HCT116 (cell line): Measurements from ENCODE around the gene WNT3A. TPM values are rescaled to one million over a fixed set of nuclear protein-coding genes. Genes with fewer than 3 reads are reported as not detected.
"Not testable (repeated sequence)": the region's sequence is repeated elsewhere in the genome, so short reads cannot be mapped to it uniquely, and the experiment has no call there.

ENCODE experiments used
- ATAC-seq: fragments of 200-7000 bp; cut with Tn5 transposase; 2 replicates; pipeline ENCODE4 v1.9.1; 2020; ENCODE audit warnings: mild to moderate bottlenecking, moderate library complexity
- BruUV-seq: library from RNA; stranded (reverse); fragments of 400-500 nt; replicated peaks from 2 replicates; lab custom pipeline; 2021; lab: Mats Ljungman, UMichigan
- CTCF ChIA-PET: fragments of 300-600 bp; sonication (Branson Sonifier 250); formaldehyde crosslinking; loops from one replicate; lab custom pipeline; 2021; ENCODE audit warnings: antibody characterized with exemption; lab: Charles Lee
- POLR2A ChIA-PET: fragments of 300-600, 350-600 bp; sonication (Branson Sonifier 250); formaldehyde crosslinking; loops from one replicate; lab custom pipeline; 2021; ENCODE audit warnings: antibody characterized with exemption; lab: Charles Lee
- RAD21 ChIA-PET, 2 experiments: fragments of 300-600 bp; sonication (Branson Sonifier 250); formaldehyde crosslinking; loops; one replicate each; lab custom pipeline; 2023; ENCODE audit warnings: low total read pairs in 2 of 2; ENCODE audit not compliant: uncharacterized antibody in 2 of 2, unreplicated experiment in 2 of 2, low non-redundant PET in 1 of 2; lab: Charles Lee
- DNase-seq: peaks from one replicate; pipeline ENCODE4 v3.0.0-alpha.2; 2010; ENCODE audit warnings: low read depth, low spot score
- H2AFZ ChIP-seq: fragments of 200-600 bp; shearing (Covaris generic), sonication (generic); 2 replicates; pipeline ENCODE4 v1.6.1; 2017; ENCODE audit warnings: low read depth, mixed run types, mixed read lengths, antibody characterized with exemption, low read length; ENCODE audit not compliant: poor library complexity, severe bottlenecking
- H3K27ac ChIP-seq: 2 replicates; pipeline ENCODE4 v1.5.1; 2012; ENCODE audit warnings: low read depth, low read length
- H3K27me3 ChIP-seq: fragments of 200-600 bp; sonication (generic); 2 replicates; pipeline ENCODE4 v1.6.1; 2016; ENCODE audit warnings: mixed run types, low read length, mixed read lengths; ENCODE audit not compliant: insufficient read depth
- H3K36me3 ChIP-seq, 2 experiments: fragments of 200-500 bp in 1 of 2; fragments of 200-600 bp in 1 of 2; sonication (Bioruptor generic) in 1 of 2; sonication (generic) in 1 of 2; 2 replicates each; pipeline versions ENCODE4 v1.5.1 to v1.6.1; 2014 to 2016; ENCODE audit warnings: low read length in 2 of 2, inconsistent platforms in 1 of 2, mixed read lengths in 1 of 2, mixed run types in 1 of 2; ENCODE audit not compliant: insufficient read depth in 2 of 2, control insufficient read depth in 1 of 2
- H3K4me1 ChIP-seq, 2 experiments: fragments of 200-600 bp in 1 of 2; sonication (generic) in 1 of 2; 2 replicates each; pipeline versions ENCODE4 v1.5.1 to v1.6.1; 2012 to 2017; ENCODE audit warnings: low read length in 2 of 2, inconsistent platforms in 1 of 2, mild to moderate bottlenecking in 1 of 2, mixed read lengths in 1 of 2, mixed run types in 1 of 2, moderate library complexity in 1 of 2; ENCODE audit not compliant: insufficient read depth in 2 of 2, control insufficient read depth in 1 of 2
- H3K4me2 ChIP-seq: fragments of 200-600 bp; sonication (generic); 2 replicates; pipeline ENCODE4 v1.6.1; 2017; ENCODE audit warnings: mixed run types, low read length, mixed read lengths
- H3K4me3 ChIP-seq, 2 experiments: fragments of 200-600 bp in 1 of 2; sonication (generic) in 1 of 2; replicated peaks in 1 of 2; 2 replicates each; pipeline ENCODE4 v1.5.1; 2011 to 2016; ENCODE audit warnings: low read length in 2 of 2, control low read depth in 1 of 2, low read depth in 1 of 2, mild to moderate bottlenecking in 1 of 2, mixed read lengths in 1 of 2, mixed run types in 1 of 2
- H3K79me2 ChIP-seq: fragments of 200-600 bp; sonication (generic); 2 replicates; pipeline ENCODE4 v1.6.1; 2017; ENCODE audit warnings: mild to moderate bottlenecking, mixed run types, low read length, moderate library complexity, mixed read lengths; ENCODE audit not compliant: insufficient read depth
- H3K9ac ChIP-seq: fragments of 200-600 bp; sonication (generic); 2 replicates; pipeline ENCODE4 v1.6.1; 2016; ENCODE audit warnings: low read length, mixed read lengths
- H3K9me2 ChIP-seq: fragments of 200-600 bp; sonication (generic), shearing (Covaris generic); 2 replicates; pipeline ENCODE4 v1.6.1; 2017; ENCODE audit warnings: mixed run types, mild to moderate bottlenecking, moderate library complexity; ENCODE audit not compliant: insufficient read depth
- H3K9me3 ChIP-seq, 2 experiments: fragments of 200-500 bp in 1 of 2; fragments of 200-600 bp in 1 of 2; sonication (Bioruptor generic) in 1 of 2; sonication (generic) in 1 of 2; 2 replicates each; pipeline ENCODE4 v1.6.1; 2014 to 2017; ENCODE audit warnings: low read length in 2 of 2, mixed read lengths in 2 of 2, inconsistent platforms in 1 of 2, low read depth in 1 of 2, mild to moderate bottlenecking in 1 of 2, mixed run types in 1 of 2, moderate library complexity in 1 of 2; ENCODE audit not compliant: control insufficient read depth in 1 of 2, insufficient read depth in 1 of 2
- H4K20me1 ChIP-seq: fragments of 200-600 bp; sonication (generic), shearing (Covaris generic); 2 replicates; pipeline ENCODE4 v1.6.1; 2017; ENCODE audit warnings: mixed run types, mild to moderate bottlenecking, moderate library complexity; ENCODE audit not compliant: insufficient read depth
- ATF3 ChIP-seq: IDR thresholded peaks from 2 replicates; pipeline ENCODE4 v1.6.1; 2012
- intact Hi-C: fragments of 100-400 bp; cut with micrococcal nuclease; formaldehyde crosslinking; loops from 2 replicates; pipeline ENCODE4 v1.10.0; 2022
- total RNA-seq: library from RNA; stranded (reverse); gene quantifications from one replicate; pipeline ENCODE4 v1.2.1, GENCODE V29; 2021; ENCODE audit not compliant: unreplicated experiment

WNT3A gene
- total RNA-seq, 1 experiment from 2014 or later: 3.7 TPM

- Histone ChIP-seq H3K36me3 (no peaks in the 10 kb centered on the region), H4K20me1 (no peaks in the 10 kb centered on the region), H3K4me3 (no peak overlapping the region), H3K27ac (no peak overlapping the region), H3K79me2 (no peaks in the 10 kb centered on the region), H3K9me2 (no peaks in the 10 kb centered on the region), H3K27me3 (no peaks in the 10 kb centered on the region), H3K9me3 (no peaks in the 10 kb centered on the region), H3K9ac (no peak overlapping the region), H2AFZ (no peak overlapping the region), H3K4me2 (no peak overlapping the region), H3K4me1 (peaks cover 0 to 4% of the 10 kb centered on the region in 2 experiments; a peak in 1 of 4 replicates)
- no peak for TF ChIP-seq ATF3
- POLR2A ChIA-PET: no interaction called here
- CTCF ChIA-PET: no interaction called here
- RAD21 ChIA-PET: no interaction called here
- DNase-seq: no peak
- no TSS peak for BruUV-seq
- no peak for ATAC-seq
- intact Hi-C loops: no loop called here
Observed at GRCh38 chr1:228018961-228019721, 12.3 kb downstream of the WNT3A start.

- H3K9ac ChIP-seq, H3K9me2 ChIP-seq, CTCF ChIA-PET, DNase-seq, H4K20me1 ChIP-seq, H3K36me3 ChIP-seq, H3K4me3 ChIP-seq, H3K9me3 ChIP-seq, BruUV-seq, H3K4me2 ChIP-seq, ATAC-seq, H3K27me3 ChIP-seq, H3K79me2 ChIP-seq, intact Hi-C loops, H3K4me1 ChIP-seq, H3K27ac ChIP-seq, H2AFZ ChIP-seq, RAD21 ChIA-PET, POLR2A ChIA-PET: not testable (repeated sequence)
Observed at GRCh38 chr1:228019722-228020083, 12.9 kb downstream of the WNT3A start.
